Activated gamma-delta T cell (primary cell): ENCODE results near the gene KIF3A.

Experiments used
- DNase-seq: peaks from one replicate; lab custom pipeline; 2025; lab: John Stamatoyannopoulos, UW

The KIF3A gene

GRCh38 chr5:132770476-132771159, 33.3 kb upstream of the KIF3A start:
- DNase-seq: no peak

- no peak for DNase-seq
Measured at GRCh38 chr5:132768485-132768868, 31.1 kb upstream of the KIF3A start.

GRCh38 chr5:132767150-132767549, 29.8 kb upstream of the KIF3A start:
- DNase-seq: no peak

GRCh38 chr5:132766806-132767055, 29.4 kb upstream of the KIF3A start:
- no peak for DNase-seq

DNA sequence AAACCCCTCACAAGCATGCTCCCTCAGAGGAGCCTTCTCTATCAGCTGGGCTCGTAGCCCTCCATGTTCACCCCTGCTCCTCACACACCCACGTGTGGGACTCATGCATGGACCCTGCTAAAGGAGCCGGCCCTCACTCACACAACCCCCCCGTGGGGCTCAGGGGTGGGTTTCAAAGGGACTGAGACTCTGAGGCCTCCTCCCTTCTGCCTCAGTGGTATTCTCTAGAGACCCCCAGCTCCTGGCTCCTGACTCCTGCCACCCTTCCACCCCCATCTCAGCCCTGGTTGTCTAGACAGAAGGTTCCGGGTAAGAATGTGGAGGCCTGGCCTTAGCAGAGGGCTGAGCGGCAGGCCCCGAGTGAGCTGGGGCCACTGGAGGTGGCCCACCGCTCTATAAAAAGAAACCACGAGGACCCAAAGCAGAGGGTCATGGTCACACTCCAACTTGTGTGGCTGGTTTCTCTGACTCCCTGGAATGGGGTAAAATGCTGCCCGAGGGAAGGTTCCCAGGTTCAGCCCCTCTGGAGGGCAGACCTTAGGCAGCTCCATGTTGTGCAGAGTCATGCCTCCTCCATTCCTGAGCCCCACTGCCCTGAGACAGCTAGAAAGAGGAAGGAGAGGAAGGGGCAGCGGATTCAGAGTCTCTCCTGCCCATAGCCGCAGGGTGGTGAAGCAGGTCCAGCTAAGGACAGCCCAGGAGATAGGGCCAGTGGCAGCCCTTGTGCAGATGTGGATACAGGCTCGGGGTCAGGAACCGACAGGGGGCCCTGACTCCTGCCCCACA, 28.9 kb upstream of the KIF3A start:
- DNase-seq: no peak

DNA sequence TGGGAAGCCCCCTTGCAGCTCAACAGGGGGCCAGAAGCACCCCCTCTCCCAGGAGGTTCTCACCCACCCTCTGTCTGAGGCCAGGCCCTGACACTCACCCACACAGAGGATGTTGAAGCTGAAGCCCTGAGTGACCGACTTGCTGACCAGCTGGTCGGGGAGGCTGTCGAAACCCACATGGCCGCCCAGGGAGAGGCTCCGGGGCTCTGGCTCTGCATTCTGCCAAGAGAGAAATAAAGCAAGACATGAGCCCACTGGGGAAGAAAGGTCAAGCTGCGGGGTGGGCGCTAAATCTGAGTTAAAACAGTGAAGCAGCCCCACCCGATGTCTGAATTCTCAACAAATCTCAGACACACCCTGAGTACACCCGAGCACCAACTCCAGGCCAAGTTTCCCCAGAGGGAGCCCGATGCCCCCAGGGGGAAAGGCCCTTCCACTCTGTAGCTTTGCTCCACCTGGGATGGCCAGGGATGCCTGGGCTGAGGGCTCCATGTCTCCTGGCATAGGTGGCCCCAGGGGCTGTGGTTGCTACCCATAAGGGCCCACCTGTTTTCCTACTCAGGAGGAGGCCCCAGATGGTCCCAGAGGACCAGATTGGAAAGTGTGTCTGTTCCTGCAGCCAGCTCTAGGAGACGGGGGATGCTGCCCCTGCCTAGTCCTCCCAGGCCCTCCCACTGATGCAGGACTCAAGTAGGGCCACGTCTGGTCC, 28.1 kb upstream of the KIF3A start:
- DNase-seq: no peak

DNA sequence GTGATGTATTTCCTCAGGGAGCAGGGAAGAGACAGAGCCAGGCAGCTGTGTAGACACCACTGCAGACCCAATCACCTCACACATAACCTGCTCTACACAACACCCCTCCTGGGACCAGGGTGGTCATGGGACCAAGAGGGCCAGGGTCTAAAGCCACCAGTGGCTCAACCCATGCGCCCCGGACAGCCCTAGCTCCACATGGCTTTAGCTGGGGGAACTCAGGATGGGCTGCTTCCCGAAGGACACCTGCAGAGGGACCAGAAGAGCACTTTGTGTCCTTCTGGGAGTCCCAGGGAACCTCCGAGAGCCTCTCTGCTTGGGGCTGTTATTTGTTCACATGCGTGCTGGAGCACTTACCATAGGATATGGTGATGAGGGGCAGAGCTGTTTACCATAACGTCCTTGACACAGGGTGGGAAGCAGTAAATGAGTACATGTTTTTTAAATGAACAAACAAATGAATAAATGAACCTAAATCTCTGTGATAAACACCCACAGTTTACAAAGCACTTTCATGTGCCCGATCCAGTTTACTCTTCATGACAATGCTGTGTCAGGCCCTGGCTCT, 27.4 kb upstream of the KIF3A start:
- DNase-seq: no peak

- no peak for DNase-seq
Measured at GRCh38 chr5:132764051-132764450, 26.7 kb upstream of the KIF3A start.

DNA sequence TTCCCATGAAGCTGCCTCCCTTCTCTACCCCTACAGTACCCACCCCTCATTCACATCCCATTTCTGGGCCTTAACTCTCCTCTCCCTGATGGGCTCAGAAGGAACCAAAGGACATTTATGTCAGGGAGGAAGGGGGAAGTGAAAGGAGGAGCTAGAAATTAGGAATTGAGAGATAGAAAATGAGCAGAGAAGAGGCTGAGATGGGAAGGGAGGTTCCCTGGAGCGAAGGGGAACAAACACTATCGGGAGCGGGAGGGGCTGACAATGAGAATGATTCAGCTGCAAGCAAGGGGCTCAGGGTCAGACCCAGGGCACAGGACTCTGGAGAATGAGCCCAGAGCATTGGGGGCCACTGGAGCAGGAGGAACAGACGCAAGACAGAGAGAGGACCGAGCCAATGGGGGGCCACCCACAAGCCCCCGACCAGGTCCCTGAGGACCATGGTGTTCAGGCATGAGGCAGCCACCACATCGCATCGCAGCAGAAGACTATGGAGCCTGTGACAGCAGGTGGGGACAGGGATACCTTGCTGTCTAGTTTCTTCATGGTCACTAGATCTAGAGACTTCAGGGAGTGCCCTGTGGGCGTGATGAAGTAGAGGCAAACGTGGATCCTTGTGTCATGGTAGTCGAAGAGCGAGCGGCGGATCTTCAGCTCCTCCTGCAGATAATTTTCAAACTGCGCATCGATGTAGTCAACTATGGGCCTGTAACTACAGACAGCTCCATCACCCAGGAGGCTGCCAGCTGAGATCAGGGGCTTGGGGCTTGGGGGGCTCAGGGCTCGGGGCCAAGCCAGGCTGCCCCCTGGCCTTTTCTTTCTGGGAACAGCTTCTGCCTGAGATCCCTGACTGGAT, 26.1 kb upstream of the KIF3A start:
- no peak for DNase-seq

DNA sequence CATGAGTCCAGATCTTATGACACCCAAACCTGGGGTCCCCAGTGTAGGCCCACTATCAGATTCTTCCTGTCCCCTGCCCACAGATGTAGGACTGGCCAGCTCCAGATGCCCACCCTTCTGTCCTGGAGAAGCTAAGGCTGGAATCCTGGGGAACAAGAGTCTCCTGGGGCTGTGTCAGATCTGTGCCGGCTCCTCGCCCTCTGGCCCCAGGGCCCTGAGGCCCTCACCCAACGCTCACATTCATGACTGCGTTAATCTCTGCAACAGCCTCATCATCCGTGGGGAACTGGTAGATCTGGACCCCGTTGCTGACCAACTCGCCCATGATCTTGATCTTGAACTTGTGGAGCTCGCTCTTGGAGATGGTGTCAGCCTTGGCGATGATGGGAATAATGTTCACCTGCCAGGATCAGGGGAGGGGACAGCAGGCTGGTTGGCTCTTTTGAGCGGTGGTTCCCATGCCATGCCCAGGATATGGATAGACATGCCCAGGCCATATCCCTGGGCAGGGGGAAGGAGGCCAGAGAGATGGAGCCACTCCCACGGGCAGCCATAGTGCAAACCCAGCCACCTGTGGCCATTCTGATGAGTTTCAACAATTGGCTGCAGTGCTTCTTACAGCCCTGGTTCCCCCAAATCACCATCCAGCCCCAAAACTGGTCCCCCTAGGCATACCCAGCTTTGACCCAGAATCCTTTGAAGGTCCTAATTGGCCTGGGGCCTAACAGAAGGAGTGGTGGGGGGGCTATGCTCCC, 25.1 kb upstream of the KIF3A start:
- DNase-seq: no peak

- no peak for DNase-seq
Measured at GRCh38 chr5:132761321-132762240, 24.2 kb upstream of the KIF3A start.

- DNase-seq: no peak
Measured at GRCh38 chr5:132760601-132761317, 23.4 kb upstream of the KIF3A start.

- DNase-seq: no peak
Measured at GRCh38 chr5:132760049-132760420, 22.7 kb upstream of the KIF3A start.

DNA sequence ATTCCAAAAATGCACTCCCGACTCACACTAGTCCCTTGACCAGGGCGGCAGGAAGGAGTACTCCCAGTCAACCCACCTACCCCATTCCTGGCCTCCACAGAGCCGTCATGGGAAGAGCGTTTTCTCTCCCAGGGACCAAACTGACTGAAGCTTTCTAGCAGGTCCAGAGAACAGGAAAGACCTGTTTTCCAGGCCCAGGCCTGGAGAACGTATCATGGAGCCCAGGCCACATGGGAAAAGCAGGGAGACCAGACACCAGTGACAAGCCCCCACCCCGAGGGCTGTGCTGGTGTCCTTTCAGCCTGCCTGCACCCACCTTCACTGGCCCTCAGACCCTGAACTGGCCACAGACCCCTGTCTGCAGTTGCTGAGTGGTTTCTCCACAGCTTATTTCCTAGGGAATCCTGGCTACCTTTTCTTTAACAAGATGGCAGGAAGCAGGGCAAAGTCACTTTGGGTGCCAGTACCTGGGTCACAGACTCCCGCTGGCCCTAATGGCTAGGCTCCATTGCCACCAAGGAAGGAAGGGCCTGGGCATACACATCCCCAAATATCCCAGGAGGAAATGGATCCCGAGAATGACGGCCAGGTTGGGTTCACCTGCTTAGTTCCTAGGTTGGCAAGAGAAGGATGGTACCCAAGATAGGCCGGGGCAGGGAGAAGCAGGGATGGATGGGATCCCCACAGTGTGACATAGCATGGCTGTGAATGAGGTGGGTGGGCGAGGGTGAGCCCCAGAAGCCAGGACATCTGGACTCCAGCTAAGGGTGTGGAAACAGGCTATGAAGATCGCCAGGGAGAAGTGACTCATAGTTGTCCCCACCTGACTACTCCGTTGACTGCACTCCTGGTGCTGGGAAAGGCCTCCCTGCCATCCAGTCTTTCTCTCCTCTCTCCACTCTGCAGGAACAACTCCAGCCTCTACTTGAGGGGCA, 22.0 kb upstream of the KIF3A start:
- no peak for DNase-seq

- no peak for DNase-seq
Measured at GRCh38 chr5:132758451-132758850, 21.1 kb upstream of the KIF3A start.

GRCh38 chr5:132756542-132756941, 19.2 kb upstream of the KIF3A start:
- no peak for DNase-seq

DNA sequence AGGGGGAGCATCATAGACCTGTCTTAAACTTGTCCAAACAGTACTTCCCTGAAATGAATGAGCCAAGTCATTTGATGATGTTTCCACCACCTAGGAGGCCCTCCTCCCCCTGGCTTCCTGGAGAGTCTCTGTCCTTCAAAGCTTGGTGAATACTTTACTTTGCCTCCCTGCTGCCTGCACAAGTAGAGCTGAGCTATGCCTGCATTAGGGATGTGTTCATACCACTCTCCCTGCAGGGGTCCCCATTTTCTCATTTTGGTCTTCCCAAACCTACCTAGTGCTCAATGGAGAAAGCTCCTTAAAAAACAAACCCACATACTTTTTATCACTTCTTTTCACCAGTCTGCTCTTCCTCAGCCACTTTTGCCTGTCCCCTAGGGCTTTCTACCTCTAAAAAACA, 17.6 kb upstream of the KIF3A start:
- no peak for DNase-seq

- DNase-seq: no peak
Measured at GRCh38 chr5:132754111-132754510, 16.8 kb upstream of the KIF3A start.
